Stimulated activated CD8-positive, alpha-beta memory T cell treated with anti-CD3 and anti-CD28 coated beads, Interleukin-15, amount 100 ng/mL, for 1 hour (primary cell): Measurements from ENCODE around the gene FGD5.
"Not testable (repeated sequence)": the region's sequence is repeated elsewhere in the genome, so short reads cannot be mapped to it uniquely, and the experiment has no call there.

Experiments
- DNase-seq: peaks from one replicate; pipeline ENCODE4 v3.0.0-alpha.2; 2020; ENCODE audit warnings: low read depth

The FGD5 gene

GRCh38 chr3:14903501-14903900 is 84.7 kb downstream of the FGD5 start:
- DNase-seq: not testable (repeated sequence)

GRCh38 chr3:14905055-14905657 is 86.4 kb downstream of the FGD5 start:
- DNase-seq: no peak

- no peak for DNase-seq
Measured at GRCh38 chr3:14906355-14906971, 87.7 kb downstream of the FGD5 start.

GRCh38 chr3:14907043-14907966 is 88.5 kb downstream of the FGD5 start:
- no peak for DNase-seq

- DNase-seq: no peak
Measured at GRCh38 chr3:14909250-14909649, 90.5 kb downstream of the FGD5 start.

GRCh38 chr3:14911651-14912050 is 92.9 kb downstream of the FGD5 start:
- DNase-seq: no peak

GRCh38 chr3:14913071-14913925 is 94.5 kb downstream of the FGD5 start:
- DNase-seq: no peak

- DNase-seq: no peak
Measured at GRCh38 chr3:14913926-14914778, 95.4 kb downstream of the FGD5 start.

- no peak for DNase-seq
Measured at GRCh38 chr3:14914779-14915117, 96.0 kb downstream of the FGD5 start.

GRCh38 chr3:14915636-14916222 is 97.0 kb downstream of the FGD5 start:
- DNase-seq: no peak

GRCh38 chr3:14918356-14918860 is 99.6 kb downstream of the FGD5 start:
- no peak for DNase-seq

GRCh38 chr3:14920536-14920935 is 101.8 kb downstream of the FGD5 start:
- no peak for DNase-seq

GRCh38 chr3:14921034-14921616 is 102.4 kb downstream of the FGD5 start:
- peak; percentile 71 for DNase-seq

GRCh38 chr3:14921811-14922705 is 103.3 kb downstream of the FGD5 start:
- no peak for DNase-seq

- DNase-seq: no peak
Measured at GRCh38 chr3:14922863-14923262, 104.1 kb downstream of the FGD5 start.

- DNase-seq: no peak
Measured at GRCh38 chr3:14923476-14923875, 104.7 kb downstream of the FGD5 start.

GRCh38 chr3:14925729-14926591 is 107.2 kb downstream of the FGD5 start:
- DNase-seq: no peak

GRCh38 chr3:14926592-14926991 is 107.8 kb downstream of the FGD5 start:
- no peak for DNase-seq
